Measurements from ENCODE around the gene SCN10A.

DNA sequence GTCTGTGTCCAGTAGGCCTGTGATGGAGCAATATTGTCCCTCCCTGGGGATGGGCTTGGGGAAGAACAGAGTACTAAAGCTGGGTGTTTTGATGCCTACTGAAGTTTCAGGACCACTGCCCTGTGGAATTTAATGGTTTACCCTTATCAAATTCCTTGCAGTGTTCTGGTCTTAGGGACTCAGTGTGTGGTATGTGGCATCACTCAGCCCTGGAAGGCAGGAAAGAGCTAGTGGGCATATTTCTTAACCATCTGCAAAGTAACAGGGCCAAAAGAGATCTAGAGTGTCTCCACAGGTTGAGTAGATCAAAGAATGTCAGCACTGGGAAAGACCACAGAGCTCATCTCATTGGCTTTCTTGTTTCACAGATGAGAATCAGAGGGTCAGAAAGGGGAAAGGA is 11.8 kb upstream of the SCN10A start:
- TF ChIP-seq USF2 (IDR thresholded peaks at IDR 0.05; ENCODE audit: borderline replicate concordance, low read depth, low read length) (no peak), CTCF (IDR thresholded peaks at IDR 0.05) (no peak), RAD21 (IDR thresholded peaks at IDR 0.05; ENCODE audit: low read length) (no peak), NRF1 (IDR thresholded peaks at IDR 0.05; ENCODE audit: low read depth, low read length) (no peak), TEAD4 (IDR thresholded peaks at IDR 0.05; ENCODE audit: borderline replicate concordance, insufficient read depth) (no peak), FOXM1 (IDR thresholded peaks at IDR 0.05; ENCODE audit: low read depth) (no peak), CHD2 (IDR thresholded peaks at IDR 0.05; ENCODE audit: low read length, partially characterized antibody) (no peak)
- TF ChIP-seq, protein P1, sequence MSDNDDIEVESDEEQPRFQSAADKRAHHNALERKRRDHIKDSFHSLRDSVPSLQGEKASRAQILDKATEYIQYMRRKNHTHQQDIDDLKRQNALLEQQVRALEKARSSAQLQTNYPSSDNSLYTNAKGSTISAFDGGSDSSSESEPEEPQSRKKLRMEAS (IDR thresholded peaks at IDR 0.05; ENCODE audit: low read depth) = no peak

Data from SK-N-SH (cell line).